ENCODE results near the gene ZNF525. TPM values are rescaled to one million over a fixed set of nuclear protein-coding genes. Genes with fewer than 3 reads are reported as not detected.
A peak's percentile ranks its signal among the peaks of the same experiment; 100 is the strongest.
"Not testable (repeated sequence)": the region's sequence is repeated elsewhere in the genome, so short reads cannot be mapped to it uniquely, and the experiment has no call there.

The ZNF525 gene
- total RNA-seq, 1 experiment from 2014 or later: 9.2 TPM

- Histone ChIP-seq H3K4me3 (ENCODE audit: low read depth, low read length, poor library complexity, severe bottlenecking) (peak overlapping the region; percentile 95), H3K9me3 (ENCODE audit: low read depth, low read length, poor library complexity, severe bottlenecking) (peaks cover 5% of the 10 kb centered on the region), H3K36me3 (ENCODE audit: insufficient read depth, low read length, poor library complexity, severe bottlenecking) (no peaks in the 10 kb centered on the region), H3K4me1 (ENCODE audit: insufficient read depth, low read length, poor library complexity, severe bottlenecking) (no peaks in the 10 kb centered on the region), H3K27me3 (replicated peaks; ENCODE audit: insufficient read depth, low read depth, low read length, poor library complexity) (no peaks in the 10 kb centered on the region), H3K27ac (ENCODE audit: low read depth, low read length, poor library complexity, severe bottlenecking) (peak overlapping the region; percentile 55)
- no peak for DNase-seq (ENCODE audit: low spot score)
- intact Hi-C loops (cut with micrococcal nuclease; ENCODE audit: unreplicated experiment): no loop called here
- TF ChIP-seq CTCF (conservative IDR thresholded peaks at IDR 0.05; ENCODE audit: low read depth, low read length): no peak
- no peak for TF ChIP-seq EZH2 (IDR thresholded peaks at IDR 0.05; ENCODE audit: borderline replicate concordance, low read depth, low read length, poor library complexity, severe bottlenecking)
- BruUV-seq (replicated peaks): no TSS peak
- POLR2A ChIA-PET (ENCODE audit: low non-redundant PET): no interaction called here
- CTCF ChIA-PET: no interaction called here
Observed at GRCh38 chr19:53333066-53333462, 32.4 kb upstream of the ZNF525 start.

- CTCF ChIA-PET: no interaction called here
Observed at GRCh38 chr19:53333463-53334449, 31.7 kb upstream of the ZNF525 start, which contains the start of gene ZNF845. TSS of gene ZNF845 (plus strand) at chr19:53333749. CDS start at chr19:53341308, 7,559 bp downstream.

GRCh38 chr19:53344403-53344802, 21.1 kb upstream of the ZNF525 start:
- intact Hi-C loops (cut with micrococcal nuclease; ENCODE audit: unreplicated experiment); H3K4me3 ChIP-seq (ENCODE audit: low read depth, low read length, poor library complexity, severe bottlenecking); BruUV-seq (replicated peaks); H3K27ac ChIP-seq (ENCODE audit: low read depth, low read length, poor library complexity, severe bottlenecking); H3K27me3 ChIP-seq (replicated peaks; ENCODE audit: insufficient read depth, low read depth, low read length, poor library complexity); H3K4me1 ChIP-seq (ENCODE audit: insufficient read depth, low read length, poor library complexity, severe bottlenecking); POLR2A ChIA-PET (ENCODE audit: low non-redundant PET); DNase-seq (ENCODE audit: low spot score): not testable (repeated sequence)
- peaks cover 20% of the 10 kb centered on the region for H3K9me3 ChIP-seq (ENCODE audit: low read depth, low read length, poor library complexity, severe bottlenecking)
- H3K36me3 ChIP-seq (ENCODE audit: insufficient read depth, low read length, poor library complexity, severe bottlenecking): peaks cover 41% of the 10 kb centered on the region
- CTCF ChIA-PET: interaction anchor here (0.7 kb wide), 1 partner anchor 1043 kb away, joined by 6 read pairs; no protein-coding TSS in a partner anchor

More at GRCh38 chr19:53333463-53334449, 31.7 kb upstream of the ZNF525 start, which contains the start of gene ZNF845:
- DNase-seq (ENCODE audit: low spot score): peak; percentile 92
- TF ChIP-seq CTCF (conservative IDR thresholded peaks at IDR 0.05; ENCODE audit: low read depth, low read length) (no peak), EZH2 (IDR thresholded peaks at IDR 0.05; ENCODE audit: borderline replicate concordance, low read depth, low read length, poor library complexity, severe bottlenecking) (no peak)
- H3K27me3 ChIP-seq (replicated peaks; ENCODE audit: insufficient read depth, low read depth, low read length, poor library complexity): no peaks in the 10 kb centered on the region
- intact Hi-C loops (cut with micrococcal nuclease; ENCODE audit: unreplicated experiment): no loop called here
- peaks cover 5% of the 10 kb centered on the region for H3K9me3 ChIP-seq (ENCODE audit: low read depth, low read length, poor library complexity, severe bottlenecking)
- peak within 1 kb of the TSS; percentile 95 for H3K4me3 ChIP-seq (ENCODE audit: low read depth, low read length, poor library complexity, severe bottlenecking)
- BruUV-seq (replicated peaks): TSS peak; percentile 79
- POLR2A ChIA-PET (ENCODE audit: low non-redundant PET): no interaction called here
- H3K27ac ChIP-seq (ENCODE audit: low read depth, low read length, poor library complexity, severe bottlenecking): peak within 1 kb of the TSS; percentile 82
- H3K4me1 ChIP-seq (ENCODE audit: insufficient read depth, low read length, poor library complexity, severe bottlenecking): no peaks in the 10 kb centered on the region
- H3K36me3 ChIP-seq (ENCODE audit: insufficient read depth, low read length, poor library complexity, severe bottlenecking): no peaks in the 10 kb centered on the region
